GM12878 (cell line): Measurements from ENCODE around the gene PLAC9.

Experiments
- BMI1 ChIP-seq: fragments of 450-650 bp; IDR thresholded peaks from 2 replicates; pipeline ENCODE4 v1.6.1; 2016; ENCODE audit warnings: mild to moderate bottlenecking, moderate library complexity, borderline replicate concordance
- BRCA1 ChIP-seq: IDR thresholded peaks from 2 replicates; pipeline ENCODE4 v1.6.1; 2011; ENCODE audit warnings: low read depth, low read length, improper control_type of control experiment
- CEBPB ChIP-seq, 2 experiments: fragments of 150-350 bp in 1 of 2; IDR thresholded peaks; 2 replicates each; pipeline ENCODE4 v1.6.1; 2012 to 2014; ENCODE audit warnings: low read depth in 2 of 2, low read length in 2 of 2, borderline replicate concordance in 1 of 2, inconsistent platforms in 1 of 2
- CEBPZ ChIP-seq: fragments of 150-350 bp; IDR thresholded peaks from 2 replicates; pipeline ENCODE4 v1.6.1; 2016; ENCODE audit warnings: low read depth, low read length
- CTCF ChIP-seq, 3 experiments: IDR thresholded peaks in 2 of 3; conservative IDR thresholded peaks in 1 of 3; 2 replicates each; pipeline ENCODE4 v1.5.1; 2011; ENCODE audit warnings: low read depth in 3 of 3, low read length in 3 of 3, mild to moderate bottlenecking in 3 of 3, control low read depth in 2 of 3, moderate library complexity in 2 of 3, inconsistent platforms in 1 of 3, mixed read lengths in 1 of 3; ENCODE audit not compliant: control insufficient read depth in 2 of 3, insufficient read depth in 1 of 3; ENCODE audit errors: extremely low read depth in 1 of 3
- EZH2 ChIP-seq: IDR thresholded peaks from 2 replicates; pipeline ENCODE4 v1.6.1; 2012; ENCODE audit warnings: low read depth, mild to moderate bottlenecking, control low read depth, inconsistent platforms, low read length, borderline replicate concordance; ENCODE audit not compliant: control insufficient read depth
- POLR2A ChIP-seq: IDR thresholded peaks from 2 replicates; pipeline ENCODE4 v1.6.1; 2011; ENCODE audit warnings: low read depth, mild to moderate bottlenecking, low read length
- ZNF217 ChIP-seq: fragments of 450-650 bp; IDR thresholded peaks from 2 replicates; pipeline ENCODE4 v1.6.1; 2017; ENCODE audit warnings: antibody characterized with exemption, mild to moderate bottlenecking
- TF ChIP-seq, protein P1 (sequence below): IDR thresholded peaks from 2 replicates; pipeline ENCODE4 v1.6.1; 2012; ENCODE audit warnings: low read depth, low read length, improper control_type of control experiment

DNA sequence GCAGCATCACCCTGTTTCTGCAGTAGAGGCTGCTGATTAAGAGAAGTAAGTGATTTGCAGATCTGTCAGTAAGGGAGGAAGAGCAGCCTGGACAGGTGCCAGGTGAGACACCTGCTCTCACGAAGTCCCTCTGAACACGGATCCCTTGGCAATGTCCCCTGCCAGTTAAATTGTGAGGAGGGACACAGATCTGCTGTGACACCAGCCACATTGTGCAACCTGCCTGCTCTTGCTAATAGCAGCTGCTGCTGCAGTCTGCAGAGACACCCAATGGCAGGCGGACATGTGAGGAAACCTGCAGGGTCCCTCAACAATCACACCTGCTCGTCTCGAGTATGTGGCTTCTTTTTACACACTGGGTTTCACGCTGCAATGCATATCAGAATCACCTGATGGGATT lies 40.9 kb downstream of the PLAC9 start:
- TF ChIP-seq ZNF217 (no peak), EZH2 (no peak), CTCF (IDR thresholded peaks at IDR 0.05 in 2 of 3, conservative IDR thresholded peaks at IDR 0.05 in 1 of 3; ENCODE audit: control insufficient read depth in 2 of 3, extremely low read depth in 1 of 3, insufficient read depth in 1 of 3, low read depth in 3 of 3, low read length in 3 of 3) (no peak), BMI1 (no peak), BRCA1 (no peak), CEBPZ (no peak), POLR2A (no peak), CEBPB (IDR thresholded peaks at IDR 0.05; ENCODE audit: borderline replicate concordance in 1 of 2, low read depth in 2 of 2, low read length in 2 of 2) (no peak)
- TF ChIP-seq, protein P1, sequence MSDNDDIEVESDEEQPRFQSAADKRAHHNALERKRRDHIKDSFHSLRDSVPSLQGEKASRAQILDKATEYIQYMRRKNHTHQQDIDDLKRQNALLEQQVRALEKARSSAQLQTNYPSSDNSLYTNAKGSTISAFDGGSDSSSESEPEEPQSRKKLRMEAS, result no peak
